Measurements from ENCODE around the gene TRIM17.

GRCh38 chr1:228426518-228427175 is 10.0 kb upstream of the TRIM17 start:
- TF ChIP-seq, protein P1, sequence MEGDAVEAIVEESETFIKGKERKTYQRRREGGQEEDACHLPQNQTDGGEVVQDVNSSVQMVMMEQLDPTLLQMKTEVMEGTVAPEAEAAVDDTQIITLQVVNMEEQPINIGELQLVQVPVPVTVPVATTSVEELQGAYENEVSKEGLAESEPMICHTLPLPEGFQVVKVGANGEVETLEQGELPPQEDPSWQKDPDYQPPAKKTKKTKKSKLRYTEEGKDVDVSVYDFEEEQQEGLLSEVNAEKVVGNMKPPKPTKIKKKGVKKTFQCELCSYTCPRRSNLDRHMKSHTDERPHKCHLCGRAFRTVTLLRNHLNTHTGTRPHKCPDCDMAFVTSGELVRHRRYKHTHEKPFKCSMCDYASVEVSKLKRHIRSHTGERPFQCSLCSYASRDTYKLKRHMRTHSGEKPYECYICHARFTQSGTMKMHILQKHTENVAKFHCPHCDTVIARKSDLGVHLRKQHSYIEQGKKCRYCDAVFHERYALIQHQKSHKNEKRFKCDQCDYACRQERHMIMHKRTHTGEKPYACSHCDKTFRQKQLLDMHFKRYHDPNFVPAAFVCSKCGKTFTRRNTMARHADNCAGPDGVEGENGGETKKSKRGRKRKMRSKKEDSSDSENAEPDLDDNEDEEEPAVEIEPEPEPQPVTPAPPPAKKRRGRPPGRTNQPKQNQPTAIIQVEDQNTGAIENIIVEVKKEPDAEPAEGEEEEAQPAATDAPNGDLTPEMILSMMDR (conservative IDR thresholded peaks at IDR 0.05 in 1 of 2, IDR thresholded peaks at IDR 0.05 in 1 of 2; ENCODE audit: low read depth in 1 of 2, low read length in 2 of 2) = no peak
- TF ChIP-seq EZH2 (IDR thresholded peaks at IDR 0.05; ENCODE audit: low read length, missing control alignments) = no peak
